Left lung (tissue), 10 donors: ENCODE data around the gene VPS13C. TPM values are rescaled to one million over a fixed set of nuclear protein-coding genes. Genes with fewer than 3 reads are reported as not detected.
A peak's percentile ranks its signal among the peaks of the same experiment; 100 is the strongest.

Experiments
- ATAC-seq: fragments of 200-7000 bp; cut with Tn5 transposase; one replicate; pipeline ENCODE4 v1.9.1; 2020; ENCODE audit warnings: moderate library complexity
- DNase-seq, 4 donors: peaks; one replicate each; pipeline ENCODE4 v3.0.0-alpha.2; 2013 to 2020
- H3K27ac ChIP-seq, 2 donors: fragments of 200-600 bp; sonication (generic) in 1 of 2; one replicate each; pipeline versions ENCODE4 v1.5.0 to v1.8.0; 2020 to 2021
- H3K27me3 ChIP-seq, 2 donors: fragments of 200-600 bp; sonication (generic) in 1 of 2; one replicate each; pipeline versions ENCODE4 v1.5.0 to v1.8.0; 2020 to 2021
- H3K36me3 ChIP-seq, 2 donors: fragments of 200-600 bp; sonication (generic) in 1 of 2; one replicate each; pipeline versions ENCODE4 v1.5.0 to v1.8.0; 2020 to 2021
- H3K4me1 ChIP-seq, 2 donors: fragments of 200-600 bp; one replicate each; pipeline ENCODE4 v1.8.0; 2021
- H3K4me3 ChIP-seq, 2 donors: fragments of 200-600 bp; sonication (generic) in 1 of 2; one replicate each; pipeline versions ENCODE4 v1.5.0 to v1.8.0; 2020 to 2021; ENCODE audit warnings: mild to moderate bottlenecking in 1 of 2
- H3K9me3 ChIP-seq, 2 donors: fragments of 200-600 bp; sonication (generic) in 1 of 2; one replicate each; pipeline versions ENCODE4 v1.5.0 to v1.8.0; 2020 to 2021
- CTCF ChIP-seq, 2 donors: fragments of 200-600 bp; sonication (generic) in 1 of 2; IDR thresholded peaks; one replicate each; pipeline versions ENCODE4 v1.5.0 to v1.8.0; 2021; ENCODE audit warnings: antibody characterized with exemption in 2 of 2
- intact Hi-C, 2 donors: fragments of 100-400 bp; cut with DNase I; formaldehyde crosslinking; loops; one replicate each; pipeline versions ENCODE4 v1.11.2 to v1.14.2; 2022
- polyA plus RNA-seq, 6 donors: library from polyadenylated mRNA; unstranded; fragments of 120-200 nt; gene quantifications; one replicate each; pipeline ENCODE4 v1.2.1, GENCODE V29; 2013; ENCODE audit not compliant: insufficient read length in 6 of 6
- total RNA-seq, 2 donors: library from RNA; stranded (reverse); fragmentation: NEBNext Ultra II Directional; extraction: Animal tissue kit (Norgen Biotek cat#: 25700); gene quantifications; one replicate each; pipeline ENCODE4 v1.2.1, GENCODE V29; 2021
- donor health status: DM: no; HTN: yes; CAD: no.
- donor health status: DM: no; HTN: no; CAD: no.

The VPS13C gene
- total and polyA plus RNA-seq, 8 donors, result 54.8 to 96.7 (median 61.4) TPM

- no peak overlapping the region for H3K27ac ChIP-seq
- H3K36me3 ChIP-seq, result peaks cover 0 to 10% of the 10 kb centered on the region in 2 donors
- no peak overlapping the region for H3K4me3 ChIP-seq
- peaks cover 0 to 47% of the 10 kb centered on the region in 2 donors for H3K4me1 ChIP-seq
- H3K27me3 ChIP-seq, result no peaks in the 10 kb centered on the region
- no peak for TF ChIP-seq CTCF (IDR thresholded peaks at IDR 0.05)
- DNase-seq (no peak), ATAC-seq (no peak)
- intact Hi-C loops, result no loop called here
- no peaks in the 10 kb centered on the region for H3K9me3 ChIP-seq
Observed at GRCh38 chr15:62047282-62047827, 12.9 kb downstream of the VPS13C start.

- Histone ChIP-seq H3K9me3 (no peaks in the 10 kb centered on the region), H3K4me1 (peaks cover 0 to 35% of the 10 kb centered on the region in 2 donors), H3K4me3 (no peak overlapping the region), H3K27ac (peak overlapping the region in 1 of 2 donors; percentile 48), H3K36me3 (peaks cover 0 to 21% of the 10 kb centered on the region in 2 donors), H3K27me3 (no peaks in the 10 kb centered on the region)
- intact Hi-C loops, result no loop called here
- no peak for TF ChIP-seq CTCF (IDR thresholded peaks at IDR 0.05)
- ATAC-seq (no peak), DNase-seq (no peak)
Observed at GRCh38 chr15:62046078-62046743, 14.0 kb downstream of the VPS13C start.

- H3K27me3 ChIP-seq, result no peaks in the 10 kb centered on the region
- H3K4me3 ChIP-seq, result no peak overlapping the region
- no peaks in the 10 kb centered on the region for H3K9me3 ChIP-seq
- no peak for TF ChIP-seq CTCF (IDR thresholded peaks at IDR 0.05)
- DNase-seq (no peak), ATAC-seq (peak; percentile 58)
- peak overlapping the region in 1 of 2 donors; percentile 14 for H3K27ac ChIP-seq
- H3K4me1 ChIP-seq, result peaks cover 0 to 10% of the 10 kb centered on the region in 2 donors
- intact Hi-C loops, result no loop called here
- peaks cover 0 to 34% of the 10 kb centered on the region in 2 donors for H3K36me3 ChIP-seq
Observed at GRCh38 chr15:62035256-62035924, 24.9 kb downstream of the VPS13C start.

GRCh38 chr15:62027916-62028315 lies 32.3 kb downstream of the VPS13C start:
- no peaks in the 10 kb centered on the region for H3K27me3 ChIP-seq
- no peak for DNase-seq
- H3K4me1 ChIP-seq, result peaks cover 0 to 7% of the 10 kb centered on the region in 2 donors
- H3K4me3 ChIP-seq, result no peak overlapping the region
- ATAC-seq, result no peak
- no peak overlapping the region for H3K27ac ChIP-seq
- intact Hi-C loops, result no loop called here
- TF ChIP-seq CTCF (IDR thresholded peaks at IDR 0.05), result no peak
- no peaks in the 10 kb centered on the region for H3K9me3 ChIP-seq
- peaks cover 0 to 17% of the 10 kb centered on the region in 2 donors for H3K36me3 ChIP-seq

GRCh38 chr15:62027263-62027565 lies 33.0 kb downstream of the VPS13C start:
- H3K4me3 ChIP-seq, result no peak overlapping the region
- intact Hi-C loops, result no loop called here
- peaks cover 0 to 17% of the 10 kb centered on the region in 2 donors for H3K36me3 ChIP-seq
- no peaks in the 10 kb centered on the region for H3K27me3 ChIP-seq
- ATAC-seq, result no peak
- TF ChIP-seq CTCF (IDR thresholded peaks at IDR 0.05), result no peak
- H3K27ac ChIP-seq, result no peak overlapping the region
- no peaks in the 10 kb centered on the region for H3K9me3 ChIP-seq
- DNase-seq, result no peak
- peaks cover 0 to 7% of the 10 kb centered on the region in 2 donors for H3K4me1 ChIP-seq
